GM06990 (cell line): ENCODE measurements around the gene PDIA6.
"Not testable (repeated sequence)": the region's sequence is repeated elsewhere in the genome, so short reads cannot be mapped to it uniquely, and the experiment has no call there.

ENCODE experiments used
- DNase-seq: peaks from one replicate; pipeline ENCODE4 v3.0.0-alpha.2; 2011; ENCODE audit not compliant: insufficient read length; ENCODE audit errors: extremely low read depth
- H3K27me3 ChIP-seq: replicated peaks from 2 replicates; pipeline ENCODE4 v1.6.0; 2011; ENCODE audit warnings: low read length; ENCODE audit not compliant: control insufficient read depth, insufficient read depth
- H3K36me3 ChIP-seq: 2 replicates; pipeline ENCODE4 v1.5.1; 2011; ENCODE audit warnings: low read length; ENCODE audit not compliant: control insufficient read depth, insufficient read depth
- H3K4me3 ChIP-seq: replicated peaks from 2 replicates; pipeline ENCODE4 v1.5.1; 2011; ENCODE audit warnings: low read depth, mild to moderate bottlenecking, control low read depth, low read length
- CTCF ChIP-seq: IDR thresholded peaks from 2 replicates; pipeline ENCODE4 v1.5.1; 2011; ENCODE audit warnings: low read length, control low read depth, mild to moderate bottlenecking, inconsistent platforms; ENCODE audit not compliant: insufficient read depth, poor library complexity, severe bottlenecking

PDIA6 gene

GRCh38 chr2:10820562-10820961, 8.0 kb upstream of the PDIA6 start:
- no peak for DNase-seq
- Histone ChIP-seq H3K4me3 (no peak overlapping the region), H3K36me3 (no peaks in the 10 kb centered on the region), H3K27me3 (no peaks in the 10 kb centered on the region; the same call in 1 of the 2 replicates)
- no peak for TF ChIP-seq CTCF

- no peak overlapping the region for H3K4me3 ChIP-seq
- H3K36me3 ChIP-seq, result no peaks in the 10 kb centered on the region
- DNase-seq, result no peak
- H3K27me3 ChIP-seq, result no peaks in the 10 kb centered on the region; the same call in 1 of the 2 replicates
- no peak for TF ChIP-seq CTCF
Observed at GRCh38 chr2:10819714-10820314, 7.2 kb upstream of the PDIA6 start.

- no peaks in the 10 kb centered on the region; the same call in none of the 2 replicates for H3K27me3 ChIP-seq
Observed at GRCh38 chr2:10818984-10819383, 6.4 kb upstream of the PDIA6 start.

GRCh38 chr2:10818305-10818704, 5.7 kb upstream of the PDIA6 start:
- not testable (repeated sequence) for DNase-seq, H3K4me3 ChIP-seq, H3K36me3 ChIP-seq, H3K27me3 ChIP-seq

More at GRCh38 chr2:10818984-10819383, 6.4 kb upstream of the PDIA6 start:
- H3K4me3 ChIP-seq, result no peak overlapping the region
- no peak for TF ChIP-seq CTCF
- DNase-seq, result no peak
- no peaks in the 10 kb centered on the region for H3K36me3 ChIP-seq

- no peak for TF ChIP-seq CTCF
- no peak overlapping the region for H3K4me3 ChIP-seq
- H3K36me3 ChIP-seq, result no peaks in the 10 kb centered on the region
- DNase-seq, result no peak
- H3K27me3 ChIP-seq, result no peaks in the 10 kb centered on the region; the same call in none of the 2 replicates
Observed at GRCh38 chr2:10817413-10817812, 4.8 kb upstream of the PDIA6 start.

- Histone ChIP-seq H3K4me3 (no peak overlapping the region), H3K27me3 (no peaks in the 10 kb centered on the region; the same call in none of the 2 replicates), H3K36me3 (no peaks in the 10 kb centered on the region; the same call in 1 of the 2 replicates)
- no peak for TF ChIP-seq CTCF
- DNase-seq, result no peak
Observed at GRCh38 chr2:10814571-10815331, 2.2 kb upstream of the PDIA6 start.
